ENCODE measurements around the gene CHST11. TPM values are rescaled to one million over a fixed set of nuclear protein-coding genes. Genes with fewer than 3 reads are reported as not detected.

The CHST11 gene
- total and polyA plus RNA-seq, 9 of the 15 experiments (the other 6 are each of a cell fraction or from before 2014, with no cell fraction given), result 2.3 to 38.7 (median 15.0) TPM

DNA sequence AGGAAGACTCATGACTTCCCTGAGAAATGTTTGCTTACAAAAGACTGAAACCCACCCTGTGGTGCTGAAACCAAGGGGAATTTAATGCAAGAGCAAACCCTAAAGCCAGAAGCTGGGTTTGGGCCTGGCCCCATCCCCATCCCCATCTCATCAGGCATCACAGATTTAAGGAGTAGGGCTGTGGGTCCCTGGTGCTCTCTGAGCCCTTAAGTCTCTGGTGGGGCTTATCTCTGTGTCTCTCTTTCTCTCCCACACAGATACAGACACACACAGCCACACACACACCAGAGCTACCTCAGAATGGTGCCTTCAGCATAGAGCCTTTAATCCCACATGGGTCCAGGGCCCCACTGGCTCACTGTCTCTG is 264.3 kb downstream of the CHST11 start (continued):
- TF ChIP-seq, protein P1, sequence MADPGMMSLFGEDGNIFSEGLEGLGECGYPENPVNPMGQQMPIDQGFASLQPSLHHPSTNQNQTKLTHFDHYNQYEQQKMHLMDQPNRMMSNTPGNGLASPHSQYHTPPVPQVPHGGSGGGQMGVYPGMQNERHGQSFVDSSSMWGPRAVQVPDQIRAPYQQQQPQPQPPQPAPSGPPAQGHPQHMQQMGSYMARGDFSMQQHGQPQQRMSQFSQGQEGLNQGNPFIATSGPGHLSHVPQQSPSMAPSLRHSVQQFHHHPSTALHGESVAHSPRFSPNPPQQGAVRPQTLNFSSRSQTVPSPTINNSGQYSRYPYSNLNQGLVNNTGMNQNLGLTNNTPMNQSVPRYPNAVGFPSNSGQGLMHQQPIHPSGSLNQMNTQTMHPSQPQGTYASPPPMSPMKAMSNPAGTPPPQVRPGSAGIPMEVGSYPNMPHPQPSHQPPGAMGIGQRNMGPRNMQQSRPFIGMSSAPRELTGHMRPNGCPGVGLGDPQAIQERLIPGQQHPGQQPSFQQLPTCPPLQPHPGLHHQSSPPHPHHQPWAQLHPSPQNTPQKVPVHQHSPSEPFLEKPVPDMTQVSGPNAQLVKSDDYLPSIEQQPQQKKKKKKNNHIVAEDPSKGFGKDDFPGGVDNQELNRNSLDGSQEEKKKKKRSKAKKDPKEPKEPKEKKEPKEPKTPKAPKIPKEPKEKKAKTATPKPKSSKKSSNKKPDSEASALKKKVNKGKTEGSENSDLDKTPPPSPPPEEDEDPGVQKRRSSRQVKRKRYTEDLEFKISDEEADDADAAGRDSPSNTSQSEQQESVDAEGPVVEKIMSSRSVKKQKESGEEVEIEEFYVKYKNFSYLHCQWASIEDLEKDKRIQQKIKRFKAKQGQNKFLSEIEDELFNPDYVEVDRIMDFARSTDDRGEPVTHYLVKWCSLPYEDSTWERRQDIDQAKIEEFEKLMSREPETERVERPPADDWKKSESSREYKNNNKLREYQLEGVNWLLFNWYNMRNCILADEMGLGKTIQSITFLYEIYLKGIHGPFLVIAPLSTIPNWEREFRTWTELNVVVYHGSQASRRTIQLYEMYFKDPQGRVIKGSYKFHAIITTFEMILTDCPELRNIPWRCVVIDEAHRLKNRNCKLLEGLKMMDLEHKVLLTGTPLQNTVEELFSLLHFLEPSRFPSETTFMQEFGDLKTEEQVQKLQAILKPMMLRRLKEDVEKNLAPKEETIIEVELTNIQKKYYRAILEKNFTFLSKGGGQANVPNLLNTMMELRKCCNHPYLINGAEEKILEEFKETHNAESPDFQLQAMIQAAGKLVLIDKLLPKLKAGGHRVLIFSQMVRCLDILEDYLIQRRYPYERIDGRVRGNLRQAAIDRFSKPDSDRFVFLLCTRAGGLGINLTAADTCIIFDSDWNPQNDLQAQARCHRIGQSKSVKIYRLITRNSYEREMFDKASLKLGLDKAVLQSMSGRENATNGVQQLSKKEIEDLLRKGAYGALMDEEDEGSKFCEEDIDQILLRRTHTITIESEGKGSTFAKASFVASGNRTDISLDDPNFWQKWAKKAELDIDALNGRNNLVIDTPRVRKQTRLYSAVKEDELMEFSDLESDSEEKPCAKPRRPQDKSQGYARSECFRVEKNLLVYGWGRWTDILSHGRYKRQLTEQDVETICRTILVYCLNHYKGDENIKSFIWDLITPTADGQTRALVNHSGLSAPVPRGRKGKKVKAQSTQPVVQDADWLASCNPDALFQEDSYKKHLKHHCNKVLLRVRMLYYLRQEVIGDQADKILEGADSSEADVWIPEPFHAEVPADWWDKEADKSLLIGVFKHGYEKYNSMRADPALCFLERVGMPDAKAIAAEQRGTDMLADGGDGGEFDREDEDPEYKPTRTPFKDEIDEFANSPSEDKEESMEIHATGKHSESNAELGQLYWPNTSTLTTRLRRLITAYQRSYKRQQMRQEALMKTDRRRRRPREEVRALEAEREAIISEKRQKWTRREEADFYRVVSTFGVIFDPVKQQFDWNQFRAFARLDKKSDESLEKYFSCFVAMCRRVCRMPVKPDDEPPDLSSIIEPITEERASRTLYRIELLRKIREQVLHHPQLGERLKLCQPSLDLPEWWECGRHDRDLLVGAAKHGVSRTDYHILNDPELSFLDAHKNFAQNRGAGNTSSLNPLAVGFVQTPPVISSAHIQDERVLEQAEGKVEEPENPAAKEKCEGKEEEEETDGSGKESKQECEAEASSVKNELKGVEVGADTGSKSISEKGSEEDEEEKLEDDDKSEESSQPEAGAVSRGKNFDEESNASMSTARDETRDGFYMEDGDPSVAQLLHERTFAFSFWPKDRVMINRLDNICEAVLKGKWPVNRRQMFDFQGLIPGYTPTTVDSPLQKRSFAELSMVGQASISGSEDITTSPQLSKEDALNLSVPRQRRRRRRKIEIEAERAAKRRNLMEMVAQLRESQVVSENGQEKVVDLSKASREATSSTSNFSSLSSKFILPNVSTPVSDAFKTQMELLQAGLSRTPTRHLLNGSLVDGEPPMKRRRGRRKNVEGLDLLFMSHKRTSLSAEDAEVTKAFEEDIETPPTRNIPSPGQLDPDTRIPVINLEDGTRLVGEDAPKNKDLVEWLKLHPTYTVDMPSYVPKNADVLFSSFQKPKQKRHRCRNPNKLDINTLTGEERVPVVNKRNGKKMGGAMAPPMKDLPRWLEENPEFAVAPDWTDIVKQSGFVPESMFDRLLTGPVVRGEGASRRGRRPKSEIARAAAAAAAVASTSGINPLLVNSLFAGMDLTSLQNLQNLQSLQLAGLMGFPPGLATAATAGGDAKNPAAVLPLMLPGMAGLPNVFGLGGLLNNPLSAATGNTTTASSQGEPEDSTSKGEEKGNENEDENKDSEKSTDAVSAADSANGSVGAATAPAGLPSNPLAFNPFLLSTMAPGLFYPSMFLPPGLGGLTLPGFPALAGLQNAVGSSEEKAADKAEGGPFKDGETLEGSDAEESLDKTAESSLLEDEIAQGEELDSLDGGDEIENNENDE (IDR thresholded peaks at IDR 0.05; ENCODE audit: low read depth, low read length), result no peak
- TF ChIP-seq MCM7 (IDR thresholded peaks at IDR 0.05) (no peak), MEF2A (IDR thresholded peaks at IDR 0.05; ENCODE audit: control insufficient read depth, low read depth, low read length) (no peak), CBX5 (IDR thresholded peaks at IDR 0.05; ENCODE audit: borderline replicate concordance, low read depth) (no peak), CREB1 (IDR thresholded peaks at IDR 0.05) (no peak), CREB1 (CRISPR knock-in tag; IDR thresholded peaks at IDR 0.05) (no peak), HOXB6 (CRISPR knock-in tag; IDR thresholded peaks at IDR 0.05; ENCODE audit: borderline replicate concordance) (no peak), ILK (tag; IDR thresholded peaks at IDR 0.05; ENCODE audit: borderline replicate concordance, low read depth) (no peak)
- TF ChIP-seq, protein P2, sequence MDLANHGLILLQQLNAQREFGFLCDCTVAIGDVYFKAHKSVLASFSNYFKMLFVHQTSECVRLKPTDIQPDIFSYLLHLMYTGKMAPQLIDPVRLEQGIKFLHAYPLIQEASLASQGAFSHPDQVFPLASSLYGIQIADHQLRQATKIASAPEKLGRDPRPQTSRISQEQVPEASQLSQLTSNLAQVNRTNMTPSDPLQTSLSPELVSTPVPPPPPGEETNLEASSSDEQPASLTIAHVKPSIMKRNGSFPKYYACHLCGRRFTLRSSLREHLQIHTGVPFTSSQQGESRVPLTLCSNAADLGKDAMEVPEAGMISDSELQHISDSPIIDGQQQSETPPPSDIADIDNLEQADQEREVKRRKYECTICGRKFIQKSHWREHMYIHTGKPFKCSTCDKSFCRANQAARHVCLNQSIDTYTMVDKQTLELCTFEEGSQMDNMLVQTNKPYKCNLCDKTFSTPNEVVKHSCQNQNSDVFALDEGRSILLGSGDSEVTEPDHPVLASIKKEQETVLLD (IDR thresholded peaks at IDR 0.05), result no peak
- TF ChIP-seq, protein P3, sequence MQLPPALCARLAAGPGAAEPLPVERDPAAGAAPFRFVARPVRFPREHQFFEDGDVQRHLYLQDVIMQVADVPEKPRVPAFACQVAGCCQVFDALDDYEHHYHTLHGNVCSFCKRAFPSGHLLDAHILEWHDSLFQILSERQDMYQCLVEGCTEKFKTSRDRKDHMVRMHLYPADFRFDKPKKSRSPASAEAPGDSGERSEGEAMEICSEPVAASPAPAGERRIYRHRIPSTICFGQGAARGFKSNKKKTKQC (CRISPR knock-in tag; IDR thresholded peaks at IDR 0.05), result no peak
